22Rv1 (cell line): Measurements from ENCODE around the gene ILKAP.

ENCODE experiments used
- CTCF ChIP-seq: fragments of 450-650 bp; IDR thresholded peaks from 2 replicates; pipeline ENCODE4 v1.5.1; 2017; ENCODE audit warnings: mild to moderate bottlenecking
- ZFX ChIP-seq: fragments of 450-650 bp; IDR thresholded peaks from 2 replicates; pipeline ENCODE4 v1.6.1; 2017; ENCODE audit warnings: antibody characterized with exemption, borderline replicate concordance

DNA sequence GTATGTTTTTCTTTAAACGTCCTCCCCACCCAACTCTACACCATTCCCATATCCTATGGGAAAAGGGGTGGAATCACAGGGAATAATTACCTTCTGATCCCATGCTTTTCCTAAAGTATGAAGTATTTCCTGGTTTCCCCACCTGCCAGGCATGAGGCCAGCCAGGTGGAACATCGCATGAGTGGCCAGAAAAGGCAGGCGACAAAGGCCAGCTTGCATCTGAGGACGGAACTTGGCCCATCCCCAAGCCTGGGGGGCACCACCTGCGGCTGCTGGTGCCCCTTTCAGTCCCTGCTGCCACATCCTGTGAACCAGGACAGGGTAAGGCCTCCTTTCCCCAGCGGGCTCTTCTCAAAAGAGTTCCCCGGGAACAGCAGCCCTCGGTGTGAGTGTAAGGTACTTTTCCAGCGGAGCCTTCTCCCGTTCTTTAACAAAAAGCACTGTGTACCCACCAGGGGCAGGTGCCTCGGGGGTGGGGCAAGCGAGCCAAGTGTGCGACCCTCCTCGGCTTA lies 45.9 kb downstream of the ILKAP start:
- TF ChIP-seq CTCF (no peak), ZFX (no peak)
